HG03196 (cell line): ENCODE data around the gene INSYN2B.

Source experiments
- ATAC-seq: cut with Tn5 transposase; IDR thresholded peaks from one replicate; pipeline ENCODE4 v1.9.1; 2021; ENCODE audit not compliant: unreplicated experiment

The INSYN2B gene

GRCh38 chr5:169980418-169981053 lies at the start of gene INSYN2B:
INSYN2B (minus strand) TSS chr5:169980495; CDS start chr5:169883898, 96,597 bp downstream.
- ATAC-seq: no peak

DNA sequence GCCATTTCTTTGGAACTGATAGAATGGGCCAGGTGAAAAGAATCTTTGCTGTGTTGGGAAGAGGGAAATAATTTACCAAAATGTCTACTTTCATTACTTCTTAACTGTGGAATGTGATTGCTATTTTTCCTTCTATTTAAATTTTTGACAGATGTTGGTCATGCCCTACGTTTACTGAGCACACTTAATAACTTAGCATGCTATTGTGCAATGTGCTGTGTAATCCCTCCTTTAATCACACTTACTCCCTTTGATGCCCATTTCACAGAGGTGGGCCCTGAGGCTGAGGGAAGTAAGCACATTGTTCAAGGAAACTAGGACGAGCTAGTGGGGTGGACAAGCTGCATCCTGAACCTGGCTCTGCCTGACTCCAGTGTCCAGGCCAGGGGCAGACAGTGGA lies 47.8 kb upstream of the INSYN2B start:
- ATAC-seq: no peak

- ATAC-seq: no peak
Measured at GRCh38 chr5:170025853-170026252, 45.6 kb upstream of the INSYN2B start.

- ATAC-seq: no peak
Measured at GRCh38 chr5:170021506-170021905, 41.2 kb upstream of the INSYN2B start.

- ATAC-seq: no peak
Measured at GRCh38 chr5:170020423-170020822, 40.1 kb upstream of the INSYN2B start.

GRCh38 chr5:170012622-170013021 lies 32.3 kb upstream of the INSYN2B start:
- no peak for ATAC-seq

DNA sequence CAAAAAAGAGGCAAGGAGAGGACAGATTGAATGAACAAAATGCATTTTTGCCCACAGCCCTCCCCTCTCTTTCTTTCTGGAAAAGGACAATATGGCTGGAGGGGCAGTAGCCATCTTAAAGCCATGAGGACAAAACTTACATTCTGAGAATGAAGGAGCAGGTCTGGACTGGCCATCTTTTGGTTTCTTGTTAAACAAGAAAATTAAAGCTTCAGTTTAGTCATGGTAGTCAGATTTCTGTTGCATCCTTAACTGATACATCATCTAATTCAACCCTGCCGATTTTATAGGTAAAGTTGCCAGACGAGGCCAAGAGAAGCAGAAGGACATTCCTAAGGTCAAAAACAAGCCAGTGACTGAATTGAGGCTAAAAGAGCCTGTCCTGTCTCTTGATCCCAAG lies 31.5 kb upstream of the INSYN2B start:
- no peak for ATAC-seq

GRCh38 chr5:170010595-170010994 lies 30.3 kb upstream of the INSYN2B start:
- ATAC-seq: no peak

GRCh38 chr5:170008376-170008775 lies 28.1 kb upstream of the INSYN2B start:
- no peak for ATAC-seq

DNA sequence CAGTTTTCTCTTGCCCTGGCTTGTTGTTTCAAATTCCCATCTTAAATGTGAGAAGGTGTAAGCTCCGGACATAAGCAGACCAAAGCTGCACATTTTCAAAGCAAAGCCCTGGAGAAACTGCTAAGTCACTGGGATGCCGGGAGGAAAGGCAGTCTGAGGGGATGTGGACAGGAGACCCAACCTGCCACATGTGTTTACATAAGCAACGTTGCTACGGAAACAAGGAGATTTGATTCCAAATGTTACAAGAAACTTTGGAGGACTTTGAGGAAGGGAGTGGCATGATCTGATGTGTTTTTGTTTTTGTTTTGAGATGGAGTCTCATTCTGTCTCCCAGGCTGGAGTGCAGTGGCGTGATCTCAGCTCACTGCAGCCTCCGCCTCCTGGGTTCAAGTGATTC lies 25.7 kb upstream of the INSYN2B start:
- no peak for ATAC-seq

GRCh38 chr5:170000155-170000554 lies 19.9 kb upstream of the INSYN2B start:
- no peak for ATAC-seq

GRCh38 chr5:169999621-170000020 lies 19.3 kb upstream of the INSYN2B start:
- no peak for ATAC-seq

DNA sequence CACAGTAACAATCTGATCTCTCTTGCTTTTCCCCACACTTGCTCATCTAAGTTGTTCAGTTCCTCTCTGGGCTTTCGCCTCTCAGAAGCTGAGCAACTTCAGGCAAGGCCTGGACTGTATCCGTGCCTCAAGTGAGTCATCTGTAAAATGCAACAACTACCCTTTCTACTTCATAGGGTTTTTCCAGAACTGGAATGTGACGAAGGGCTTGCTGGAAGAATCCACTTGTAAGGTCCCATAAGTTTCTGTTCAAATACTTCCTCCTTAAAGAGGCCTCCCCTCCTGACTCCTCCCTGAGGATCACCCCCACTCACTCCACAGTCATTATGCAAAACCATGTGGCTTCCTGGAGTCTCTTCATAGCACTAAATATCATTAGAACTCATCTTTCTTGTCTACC lies 17.5 kb upstream of the INSYN2B start:
- no peak for ATAC-seq

DNA sequence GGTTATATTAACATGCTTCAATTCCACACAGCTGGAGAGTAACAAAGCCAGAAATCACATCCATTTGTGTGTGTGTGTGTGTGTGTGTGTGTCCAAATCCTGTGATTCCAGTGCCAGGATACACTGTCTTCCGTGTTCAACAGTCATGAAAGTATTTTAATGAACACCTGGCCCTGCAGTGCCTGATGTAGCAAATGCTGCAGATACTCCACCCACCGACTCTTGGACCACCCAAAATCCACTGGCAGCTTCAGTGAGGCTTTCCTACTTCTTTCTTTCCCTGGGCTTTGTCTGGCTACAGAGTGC lies 13.1 kb upstream of the INSYN2B start:
- no peak for ATAC-seq

DNA sequence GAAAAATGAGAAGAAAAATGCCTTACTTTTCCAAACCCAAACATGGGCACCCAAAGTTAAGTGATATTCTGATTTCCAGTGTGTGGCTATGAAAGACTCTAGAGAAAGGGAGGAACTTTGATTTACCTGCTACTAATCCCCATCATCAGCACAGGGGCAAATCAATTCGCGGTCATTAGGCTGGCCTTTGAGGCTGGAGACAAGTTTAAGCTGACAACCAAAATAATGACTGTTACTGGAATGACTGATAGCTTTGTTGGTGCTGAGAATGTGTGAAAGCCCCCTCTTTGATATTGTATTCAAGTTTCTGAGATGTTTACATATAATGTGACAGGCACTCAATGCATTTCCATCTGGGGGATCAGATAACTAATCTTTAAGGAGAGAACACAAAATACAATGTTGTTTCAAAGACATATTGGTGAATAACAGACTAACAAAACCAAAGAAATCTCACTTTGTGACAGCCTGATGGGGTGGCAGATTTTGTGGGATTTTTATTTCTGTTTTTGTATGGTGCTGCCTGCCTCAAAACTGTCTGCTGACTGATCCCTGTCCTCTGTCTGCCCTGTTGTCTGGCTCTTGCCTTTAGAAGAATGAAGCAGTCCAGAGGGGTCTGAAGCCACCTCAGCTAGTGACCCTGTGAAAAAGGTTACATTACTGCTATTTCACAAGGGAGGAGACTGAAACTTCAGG lies 12.6 kb upstream of the INSYN2B start:
- ATAC-seq: no peak

- ATAC-seq: no peak
Measured at GRCh38 chr5:169991115-169991869, 11.0 kb upstream of the INSYN2B start.

DNA sequence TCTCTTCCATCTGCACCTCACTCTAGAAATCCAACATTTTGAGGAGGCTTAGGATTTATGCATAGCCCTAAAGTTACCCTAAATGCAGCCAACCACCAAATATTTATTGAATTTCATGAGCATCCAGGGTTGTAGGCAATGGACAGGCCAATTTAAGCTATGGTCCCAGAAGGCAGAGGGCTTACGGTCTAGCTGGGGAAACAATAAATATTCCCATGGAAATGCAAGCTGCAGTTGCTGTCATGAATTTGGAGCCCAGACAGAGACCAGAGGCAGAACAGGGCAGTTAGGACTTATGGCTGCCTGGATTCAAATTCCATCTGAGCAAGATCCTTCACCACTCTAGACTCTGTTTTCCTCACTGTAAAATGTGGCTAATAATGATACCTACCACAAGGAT lies 9.1 kb upstream of the INSYN2B start:
- no peak for ATAC-seq

- no peak for ATAC-seq
Measured at GRCh38 chr5:169988947-169989346, 8.7 kb upstream of the INSYN2B start.

- no peak for ATAC-seq
Measured at GRCh38 chr5:169988206-169988605, 7.9 kb upstream of the INSYN2B start.

DNA sequence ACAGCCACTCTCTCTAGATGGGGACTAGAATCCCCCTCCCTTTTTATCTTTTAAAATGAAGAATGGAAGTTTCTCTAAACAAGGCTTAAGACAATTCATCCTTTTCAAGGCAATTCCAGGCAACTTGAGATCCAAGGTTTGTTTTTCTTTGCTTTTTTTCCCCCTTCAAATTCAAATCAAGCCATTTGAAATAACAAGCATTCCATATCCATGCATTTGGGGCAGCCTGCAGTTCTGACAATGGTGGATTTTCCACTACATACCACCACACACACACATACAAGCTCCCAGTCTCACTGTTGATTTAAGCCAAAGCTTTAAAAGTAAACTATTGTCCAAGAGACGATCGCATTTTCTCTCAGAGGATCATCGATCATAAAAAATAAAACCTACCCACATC lies 424 bp downstream of the INSYN2B start:
- ATAC-seq: no peak

GRCh38 chr5:169978714-169979113 lies 1.6 kb downstream of the INSYN2B start:
- no peak for ATAC-seq

DNA sequence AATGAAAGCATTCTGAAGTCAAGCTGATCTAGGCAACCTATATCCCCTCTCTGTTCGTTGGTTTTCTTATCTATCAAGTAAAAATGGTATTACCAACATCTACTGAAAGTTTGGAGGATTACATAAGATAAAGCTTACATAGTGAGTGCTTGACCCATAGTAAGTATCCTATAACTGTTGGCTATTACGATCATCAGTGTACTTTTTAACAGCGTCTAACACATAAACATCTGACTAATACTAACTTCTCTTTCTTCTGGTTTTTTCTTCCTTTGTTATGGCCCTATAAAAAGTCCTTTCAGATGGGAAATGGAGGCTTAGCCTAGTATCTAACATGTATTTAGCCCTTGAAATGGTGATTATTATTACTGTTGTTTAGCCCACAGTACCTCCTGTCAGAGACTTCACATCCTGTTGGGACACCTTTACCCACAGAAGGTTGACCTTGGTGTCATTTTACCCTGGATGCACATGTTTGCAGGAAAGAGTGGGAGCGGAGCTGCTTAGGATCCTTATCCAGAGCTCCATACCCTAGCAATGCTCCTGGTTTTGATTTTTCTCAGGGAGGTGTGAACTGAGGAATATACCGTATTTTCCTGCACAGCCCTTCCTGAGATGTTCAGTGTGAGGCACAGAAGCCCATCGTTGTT lies 6.0 kb downstream of the INSYN2B start:
- ATAC-seq: no peak
